DMS79 (cell line): ENCODE measurements around the gene CCDC28B.

Source experiments
- DNase-seq: peaks from one replicate; lab custom pipeline; 2025; lab: John Stamatoyannopoulos, UW

CCDC28B gene

GRCh38 chr1:32221980-32222755, 21.8 kb downstream of the CCDC28B start, which contains the start of the genes EIF3I and TMEM234:
EIF3I (plus strand) TSS chr1:32222407; CDS start chr1:32222442, 35 bp downstream.
TMEM234 (minus strand) TSS chr1:32222353; CDS start chr1:32222322, 31 bp downstream.
- DNase-seq, result peak; percentile 89

DNA sequence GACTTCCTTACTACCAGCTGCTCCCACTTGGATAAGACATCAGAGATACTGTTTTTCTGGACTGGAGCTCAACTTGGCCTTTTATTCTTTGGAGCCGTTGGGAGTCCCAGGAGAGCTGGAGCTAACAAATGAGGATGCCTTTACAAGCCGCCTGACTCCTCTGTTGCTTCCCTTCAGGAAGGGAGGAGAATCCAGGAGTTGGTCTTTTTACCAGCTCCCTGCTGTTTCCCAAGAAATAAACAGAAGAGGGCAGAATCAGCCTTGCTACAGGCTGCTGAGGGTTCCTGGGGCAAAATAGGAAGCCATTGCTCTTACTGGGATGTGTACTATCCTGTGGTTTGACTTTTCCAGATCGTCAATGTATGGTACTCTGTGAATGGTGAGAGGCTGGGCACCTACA, 23.3 kb downstream of the CCDC28B start:
- DNase-seq, result no peak

DNA sequence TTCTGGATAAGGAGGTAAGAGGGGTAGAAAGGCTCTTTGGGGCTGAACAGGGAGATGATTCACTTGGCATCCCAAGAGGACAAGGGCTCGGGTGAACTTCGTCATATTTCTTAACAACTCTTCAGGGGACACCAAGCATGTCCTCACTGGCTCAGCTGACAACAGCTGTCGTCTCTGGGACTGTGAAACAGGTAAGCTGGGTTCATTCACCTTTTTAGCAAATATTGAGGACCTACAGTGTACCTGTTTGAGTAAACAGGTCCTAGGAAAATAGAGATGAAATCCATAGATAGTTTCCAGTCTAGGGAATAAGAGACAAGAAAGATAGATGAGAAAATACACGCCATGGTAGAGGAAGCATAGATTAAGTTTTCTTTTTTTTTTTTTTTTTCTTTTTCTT, 23.9 kb downstream of the CCDC28B start:
- no peak for DNase-seq

DNA sequence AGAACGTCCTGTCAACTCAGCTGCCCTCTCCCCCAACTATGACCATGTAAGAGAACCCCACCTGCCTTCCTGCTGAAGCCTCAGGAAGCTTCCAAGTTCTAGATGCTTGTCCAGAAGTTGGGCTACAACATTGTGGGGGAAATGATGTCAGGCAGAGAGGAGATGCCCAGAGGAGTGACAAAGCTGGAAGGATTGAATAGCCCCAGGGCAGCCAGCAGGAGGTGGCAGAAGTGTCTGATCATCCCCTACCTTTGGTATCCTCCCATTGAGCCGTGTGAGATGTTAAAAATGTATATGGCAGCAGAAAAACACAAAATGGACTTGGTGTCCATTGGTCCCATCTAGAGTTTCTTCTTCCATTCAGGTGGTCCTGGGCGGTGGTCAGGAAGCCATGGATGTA, 28.4 kb downstream of the CCDC28B start:
- no peak for DNase-seq

GRCh38 chr1:32231843-32232432, 31.5 kb downstream of the CCDC28B start:
- no peak for DNase-seq

- peak; percentile 81 for DNase-seq
These were observed 32.3 kb downstream of the CCDC28B start for GRCh38 chr1:32232558-32233304.

DNA sequence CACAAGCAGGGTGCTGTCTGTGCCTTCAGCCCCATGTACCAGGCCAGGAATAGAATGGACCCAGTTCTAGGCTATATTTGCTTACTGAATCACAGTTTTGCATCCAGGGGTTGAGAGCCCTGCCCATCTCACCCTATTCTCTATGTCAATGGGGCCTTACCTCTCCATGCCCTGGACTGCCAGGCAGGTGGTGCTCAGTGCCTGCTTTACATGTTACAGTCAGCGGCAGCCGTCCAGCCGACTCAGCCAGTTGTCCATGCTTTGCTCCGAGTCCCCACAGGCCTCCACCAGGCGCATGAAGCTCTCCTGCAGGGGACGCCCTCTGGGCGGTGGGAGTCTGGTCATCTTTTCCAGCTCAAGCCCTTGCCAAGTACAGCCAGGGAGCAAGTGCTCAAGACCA, 34.4 kb downstream of the CCDC28B start:
- no peak for DNase-seq

- peak; percentile 64 for DNase-seq
These were observed 38.9 kb downstream of the CCDC28B start for GRCh38 chr1:32239337-32239736.

DNA sequence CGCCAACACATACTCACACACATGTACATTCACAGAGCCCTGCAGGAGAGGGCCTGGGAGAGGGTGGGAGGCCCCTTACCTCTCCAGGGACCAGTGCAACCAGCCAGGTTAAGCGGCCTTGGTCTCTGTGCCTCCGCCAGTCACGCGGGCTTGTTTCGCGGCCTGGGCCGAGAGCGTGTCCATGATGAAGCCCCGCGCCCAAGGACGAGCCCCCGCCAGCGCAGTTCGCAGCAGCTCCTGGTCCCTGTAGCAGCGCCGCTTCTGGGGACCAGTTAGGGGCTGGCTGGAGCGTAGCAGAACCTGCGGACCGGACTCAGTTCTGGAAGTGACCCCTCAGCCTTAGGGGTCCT, 39.4 kb downstream of the CCDC28B start:
- peak; percentile 64 for DNase-seq

DNA sequence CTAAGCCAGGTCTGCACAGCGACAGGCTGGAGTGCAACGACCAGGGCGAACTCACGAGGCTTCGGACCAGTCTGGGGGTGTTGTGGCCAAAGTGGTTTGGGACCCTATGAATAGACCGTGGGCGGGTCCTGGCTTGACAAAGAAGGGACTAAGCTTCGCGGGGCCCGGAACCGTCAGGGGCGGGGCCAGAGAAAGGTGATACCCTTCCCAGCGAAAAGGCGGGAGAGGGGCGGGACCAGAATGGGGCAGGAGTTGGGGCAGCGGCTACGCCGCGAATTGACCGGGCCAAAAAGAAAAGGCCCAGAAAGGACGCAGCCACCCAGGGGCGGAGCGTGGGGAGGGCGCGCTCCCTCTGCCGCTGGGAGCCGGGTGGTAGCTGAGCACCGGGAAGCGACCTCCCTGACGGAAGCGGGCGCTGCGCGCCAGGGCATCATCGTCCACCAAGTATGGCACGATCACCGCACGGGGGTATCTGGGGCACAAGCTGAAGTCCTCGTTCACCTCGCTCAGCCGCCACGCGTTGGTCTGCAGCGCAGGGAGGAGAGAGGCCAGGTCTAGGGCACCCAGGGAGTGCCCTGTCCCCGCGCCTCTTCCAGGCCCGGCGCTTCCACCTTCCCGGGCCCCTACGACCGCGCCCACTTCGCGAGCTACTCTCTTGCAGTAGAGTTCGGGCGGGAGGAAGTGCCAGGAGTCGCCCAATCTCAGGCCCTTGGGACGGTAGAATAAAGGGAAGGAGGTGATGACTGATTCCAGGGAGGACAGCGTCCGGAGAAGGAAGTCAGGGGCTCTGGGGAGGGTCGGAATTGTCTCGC, 40.0 kb downstream of the CCDC28B start:
- peak; percentile 95 for DNase-seq

DNA sequence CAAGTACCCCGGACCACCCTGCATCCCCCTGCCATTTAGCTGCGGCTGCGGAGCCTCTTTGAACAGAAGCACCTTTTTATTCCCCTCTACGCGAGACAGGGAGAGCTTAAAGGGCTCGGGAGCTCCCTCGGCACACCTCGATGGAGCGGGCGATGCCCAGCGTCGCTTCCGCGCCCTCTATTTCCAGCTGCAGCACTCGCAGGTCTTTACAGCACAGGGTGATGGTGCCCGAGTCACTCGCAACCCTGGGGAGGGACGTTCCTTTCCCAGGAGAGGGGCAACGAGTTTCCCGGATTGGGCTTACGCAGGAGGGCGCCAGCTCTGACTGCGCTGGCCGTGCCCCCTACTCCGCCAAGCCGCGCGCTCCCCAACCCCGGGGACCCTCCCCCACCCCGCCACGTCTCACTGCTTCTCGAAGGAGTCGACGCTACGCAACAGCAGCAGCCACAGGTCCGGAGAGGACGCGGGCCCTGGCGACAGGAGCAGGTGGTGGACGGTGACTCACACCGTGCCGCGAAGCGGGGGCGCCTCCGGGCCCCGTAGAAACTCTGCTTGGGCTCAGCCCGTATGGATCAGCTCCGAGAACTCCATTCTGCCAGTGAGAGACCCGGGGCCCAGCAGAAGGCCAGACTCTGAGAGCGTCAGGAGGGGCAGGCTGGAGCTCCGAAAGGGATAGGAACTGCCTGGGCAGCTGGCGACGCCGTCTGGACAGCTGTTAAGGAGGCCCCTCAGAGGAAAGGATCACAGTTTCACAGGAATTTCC, 40.8 kb downstream of the CCDC28B start:
- DNase-seq, result peak; percentile 86

DNA sequence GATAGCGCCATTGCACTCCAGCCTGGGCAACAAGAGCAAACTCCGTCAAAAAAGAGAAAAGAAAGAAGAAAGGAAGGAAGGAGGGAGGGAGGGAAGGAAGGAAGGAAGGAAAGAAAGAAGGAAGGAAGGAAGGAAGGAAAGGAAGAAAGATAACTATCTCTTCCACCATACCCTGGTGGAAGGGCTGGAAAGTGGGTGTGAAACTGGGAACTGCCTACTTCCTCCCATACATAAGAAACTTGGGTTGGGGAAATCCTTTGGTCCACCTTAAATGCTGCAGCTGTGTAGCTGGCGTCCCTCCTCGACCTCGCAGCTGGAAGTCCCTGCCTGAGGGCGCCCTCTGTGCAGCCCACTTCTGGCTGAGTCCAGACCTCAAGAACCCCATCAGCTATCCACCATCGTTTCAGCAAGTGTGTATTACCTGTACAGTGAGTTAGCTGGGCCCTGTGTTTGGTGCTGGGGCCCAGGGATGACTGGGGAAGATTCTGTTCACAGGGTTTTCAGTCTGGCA, 42.0 kb downstream of the CCDC28B start:
- no peak for DNase-seq

GRCh38 chr1:32246888-32247273, 46.5 kb downstream of the CCDC28B start, which contains the start of gene FAM167B:
FAM167B (plus strand) TSS chr1:32247222; CDS start chr1:32247422, 200 bp downstream.
- DNase-seq, result no peak

- no peak for DNase-seq
These were observed 47.1 kb downstream of the CCDC28B start for GRCh38 chr1:32247452-32247851.

DNA sequence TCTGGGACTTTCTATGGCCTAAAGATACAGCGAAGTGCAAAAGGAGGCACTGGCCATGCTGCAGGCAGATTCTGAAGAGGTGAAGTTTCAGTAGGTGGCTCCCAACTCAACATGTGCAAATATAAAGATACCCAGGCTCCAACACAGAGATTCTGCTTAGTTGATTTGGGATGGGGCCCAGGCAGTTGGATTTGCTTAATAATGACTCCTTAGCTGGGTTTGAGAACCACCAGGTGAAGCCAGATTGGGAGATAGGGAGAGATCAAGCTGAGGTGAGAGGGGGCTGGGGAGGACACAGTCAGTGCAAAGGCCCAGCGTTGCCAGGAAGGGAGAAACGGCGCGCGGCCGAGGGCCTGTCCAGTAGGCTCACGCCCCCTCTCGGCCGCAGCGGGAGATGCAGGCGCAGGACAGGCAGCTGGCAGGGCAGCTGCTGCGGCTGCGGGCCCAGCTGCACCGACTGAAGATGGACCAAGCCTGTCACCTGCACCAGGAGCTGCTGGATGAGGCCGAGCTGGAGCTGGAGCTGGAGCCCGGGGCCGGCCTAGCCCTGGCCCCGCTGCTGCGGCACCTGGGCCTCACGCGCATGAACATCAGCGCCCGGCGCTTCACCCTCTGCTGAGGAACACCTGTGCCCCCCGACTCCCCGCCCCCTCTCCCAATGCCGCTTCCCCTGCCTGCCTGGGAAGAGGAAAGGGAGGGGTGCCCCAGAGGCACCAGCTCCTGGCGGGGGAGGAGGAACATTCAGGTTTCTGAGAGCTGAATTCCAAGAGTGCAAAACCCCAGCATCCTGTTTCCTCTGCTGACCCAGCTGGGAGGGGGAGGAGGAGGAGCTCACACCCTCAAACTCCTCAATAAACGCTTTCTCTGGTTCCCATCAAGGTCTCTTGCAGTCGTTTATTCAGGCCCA, 47.8 kb downstream of the CCDC28B start:
- DNase-seq, result no peak

- no peak for DNase-seq
These were observed 49.6 kb downstream of the CCDC28B start for GRCh38 chr1:32249831-32250525.

DNA sequence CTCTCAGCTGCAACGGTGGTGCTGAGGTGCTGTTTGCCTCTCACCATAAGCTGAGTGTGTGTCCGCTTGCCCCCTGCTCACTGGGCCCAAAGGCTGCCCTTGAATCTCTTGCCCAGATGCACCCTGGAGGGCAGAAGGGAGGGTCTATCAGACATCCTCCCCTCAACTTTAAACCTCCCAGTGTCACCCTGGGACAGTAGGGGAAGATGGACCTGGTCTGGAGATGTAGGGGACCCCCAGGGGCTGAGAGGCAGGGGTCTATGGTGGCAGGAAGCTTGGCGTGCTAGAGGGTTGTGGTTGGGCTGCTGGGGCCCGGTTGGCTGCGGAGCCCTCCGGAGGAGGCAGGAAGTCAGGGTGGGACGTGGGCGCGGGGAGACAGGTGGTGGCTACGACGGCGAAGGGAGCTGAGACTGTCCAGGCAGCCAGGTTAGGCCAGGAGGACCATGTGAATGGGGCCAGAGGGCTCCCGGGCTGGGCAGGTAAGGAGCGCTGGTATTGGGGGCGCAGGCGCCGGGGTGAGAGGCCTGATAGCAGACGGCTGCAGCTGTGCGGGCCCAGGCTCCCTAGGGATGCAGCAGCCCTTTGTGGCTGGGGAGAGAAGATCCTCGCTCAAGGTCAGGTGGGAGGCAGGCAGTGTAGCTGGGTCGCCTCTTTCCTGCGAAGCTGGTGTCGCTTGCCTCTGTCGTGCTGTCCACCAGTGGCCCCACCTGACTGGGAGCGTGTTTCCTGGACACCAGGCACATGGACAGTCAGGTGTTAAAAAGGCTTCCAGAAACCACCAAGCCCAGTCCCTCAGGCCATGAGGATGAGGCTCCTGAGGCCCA, 50.7 kb downstream of the CCDC28B start, which contains the start of gene LCK:
Gene LCK (plus strand): TSS at position 373 of the 824 bp plus-strand sequence. CDS start 23,065 bp downstream, outside the sequence.
- no peak for DNase-seq
